RWPE2 (cell line): ENCODE measurements around the gene ZMYND11.

Source experiments
- ATAC-seq: fragments of 200-7000 bp; cut with Tn5 transposase; 3 replicates; pipeline ENCODE4 v1.9.1; 2021; ENCODE audit warnings: low read depth
- DNase-seq: peaks from one replicate; pipeline ENCODE4 v3.0.0-alpha.2; 2020; ENCODE audit warnings: low spot score
- H3K27ac ChIP-seq: fragments of 450-650 bp; 2 replicates; pipeline ENCODE4 v1.5.1; 2017; ENCODE audit warnings: mild to moderate bottlenecking; ENCODE audit not compliant: poor library complexity, severe bottlenecking
- H3K27me3 ChIP-seq: fragments of 250-450 bp; sonication (Bioruptor Pico); 2 replicates; pipeline ENCODE4 v1.5.1; 2021; ENCODE audit warnings: mild to moderate bottlenecking, moderate library complexity; ENCODE audit not compliant: insufficient read depth, poor library complexity, severe bottlenecking
- H3K36me3 ChIP-seq: fragments of 250-450 bp; sonication (Bioruptor Pico); 2 replicates; pipeline ENCODE4 v1.5.1; 2020; ENCODE audit warnings: low read depth, mild to moderate bottlenecking, moderate library complexity
- H3K4me1 ChIP-seq: fragments of 250-450 bp; sonication (Bioruptor Pico); 2 replicates; pipeline ENCODE4 v1.5.1; 2021; ENCODE audit warnings: mild to moderate bottlenecking, moderate library complexity; ENCODE audit not compliant: insufficient read depth, poor library complexity, severe bottlenecking
- H3K4me3 ChIP-seq: fragments of 250-450 bp; sonication (Bioruptor Pico); 2 replicates; pipeline ENCODE4 v1.5.1; 2021; ENCODE audit warnings: mild to moderate bottlenecking, moderate library complexity; ENCODE audit not compliant: severe bottlenecking
- H3K9me3 ChIP-seq: fragments of 250-450 bp; sonication (Bioruptor Pico); 2 replicates; pipeline ENCODE4 v1.5.1; 2021; ENCODE audit warnings: mild to moderate bottlenecking, moderate library complexity; ENCODE audit not compliant: severe bottlenecking
- TF ChIP-seq, protein P1 (sequence below): fragments of 450-650 bp; IDR thresholded peaks from one replicate; pipeline ENCODE4 v1.5.1; 2017; ENCODE audit warnings: mild to moderate bottlenecking, moderate library complexity; ENCODE audit not compliant: poor library complexity, severe bottlenecking

Gene ZMYND11

DNA sequence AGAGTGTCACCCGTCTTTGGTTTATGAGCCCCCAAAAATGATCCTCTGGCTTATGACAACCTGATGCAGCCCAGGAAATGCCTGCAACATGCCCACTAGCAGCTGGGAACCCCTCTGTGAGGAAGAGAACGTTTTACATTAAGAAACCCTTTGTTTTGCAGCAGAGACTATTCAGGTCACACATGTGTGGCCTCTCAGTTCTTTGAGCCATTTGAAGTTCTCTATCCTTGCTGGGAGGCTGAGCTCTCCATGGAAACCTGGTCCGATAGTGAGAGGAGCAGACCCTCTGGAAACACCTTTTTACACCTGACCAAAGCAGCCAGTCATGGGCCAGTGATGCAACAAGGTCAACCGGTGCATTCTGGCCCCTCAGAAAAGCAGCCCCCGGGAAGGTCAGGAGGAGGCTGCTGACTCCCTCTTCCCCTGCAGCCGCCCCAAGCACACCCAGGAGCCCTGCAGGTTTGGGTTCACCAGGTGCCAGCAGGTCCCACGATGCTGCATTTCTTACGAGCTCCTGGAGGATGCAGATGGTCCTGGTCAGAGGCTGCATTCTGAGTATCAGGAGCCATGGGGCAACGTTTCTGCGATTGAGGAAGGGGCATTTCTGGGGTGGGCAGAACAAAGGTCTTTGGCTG, 134.3 kb downstream of the ZMYND11 start:
- no peaks in the 10 kb centered on the region for H3K9me3 ChIP-seq
- no peak overlapping the region for H3K4me3 ChIP-seq
- H3K4me1 ChIP-seq = peaks cover 8% of the 10 kb centered on the region
- ATAC-seq (no peak), DNase-seq (no peak)
- TF ChIP-seq, protein P1, sequence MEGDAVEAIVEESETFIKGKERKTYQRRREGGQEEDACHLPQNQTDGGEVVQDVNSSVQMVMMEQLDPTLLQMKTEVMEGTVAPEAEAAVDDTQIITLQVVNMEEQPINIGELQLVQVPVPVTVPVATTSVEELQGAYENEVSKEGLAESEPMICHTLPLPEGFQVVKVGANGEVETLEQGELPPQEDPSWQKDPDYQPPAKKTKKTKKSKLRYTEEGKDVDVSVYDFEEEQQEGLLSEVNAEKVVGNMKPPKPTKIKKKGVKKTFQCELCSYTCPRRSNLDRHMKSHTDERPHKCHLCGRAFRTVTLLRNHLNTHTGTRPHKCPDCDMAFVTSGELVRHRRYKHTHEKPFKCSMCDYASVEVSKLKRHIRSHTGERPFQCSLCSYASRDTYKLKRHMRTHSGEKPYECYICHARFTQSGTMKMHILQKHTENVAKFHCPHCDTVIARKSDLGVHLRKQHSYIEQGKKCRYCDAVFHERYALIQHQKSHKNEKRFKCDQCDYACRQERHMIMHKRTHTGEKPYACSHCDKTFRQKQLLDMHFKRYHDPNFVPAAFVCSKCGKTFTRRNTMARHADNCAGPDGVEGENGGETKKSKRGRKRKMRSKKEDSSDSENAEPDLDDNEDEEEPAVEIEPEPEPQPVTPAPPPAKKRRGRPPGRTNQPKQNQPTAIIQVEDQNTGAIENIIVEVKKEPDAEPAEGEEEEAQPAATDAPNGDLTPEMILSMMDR = no peak
- H3K27me3 ChIP-seq = no peaks in the 10 kb centered on the region
- H3K27ac ChIP-seq = no peak overlapping the region
- no peaks in the 10 kb centered on the region for H3K36me3 ChIP-seq

DNA sequence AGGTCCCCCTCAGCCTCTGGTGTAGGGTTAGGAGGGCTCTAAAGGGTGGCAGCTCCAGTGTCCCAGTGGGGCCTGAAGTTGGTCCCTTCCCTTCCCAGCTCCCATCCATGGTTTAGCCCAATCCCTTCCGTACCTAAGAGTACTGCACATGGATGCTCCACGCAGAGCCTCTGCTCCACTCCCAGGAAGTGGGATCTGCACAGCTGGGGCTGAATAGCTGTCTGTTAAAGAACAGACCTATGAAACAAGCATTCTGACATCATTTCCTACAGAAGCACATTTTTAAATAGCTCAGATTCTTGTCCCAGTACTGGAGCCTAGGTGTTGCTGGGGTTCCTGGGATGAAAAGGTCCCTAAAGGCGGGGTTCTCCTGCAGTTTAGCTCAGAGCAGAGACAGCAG, 135.9 kb downstream of the ZMYND11 start:
- DNase-seq (no peak), ATAC-seq (no peak)
- H3K27me3 ChIP-seq = no peaks in the 10 kb centered on the region
- H3K4me1 ChIP-seq = peaks cover 8% of the 10 kb centered on the region
- H3K4me3 ChIP-seq = no peak overlapping the region
- TF ChIP-seq, protein P1 = no peak
- H3K27ac ChIP-seq = no peak overlapping the region
- H3K36me3 ChIP-seq = no peaks in the 10 kb centered on the region
- H3K9me3 ChIP-seq = no peaks in the 10 kb centered on the region

DNA sequence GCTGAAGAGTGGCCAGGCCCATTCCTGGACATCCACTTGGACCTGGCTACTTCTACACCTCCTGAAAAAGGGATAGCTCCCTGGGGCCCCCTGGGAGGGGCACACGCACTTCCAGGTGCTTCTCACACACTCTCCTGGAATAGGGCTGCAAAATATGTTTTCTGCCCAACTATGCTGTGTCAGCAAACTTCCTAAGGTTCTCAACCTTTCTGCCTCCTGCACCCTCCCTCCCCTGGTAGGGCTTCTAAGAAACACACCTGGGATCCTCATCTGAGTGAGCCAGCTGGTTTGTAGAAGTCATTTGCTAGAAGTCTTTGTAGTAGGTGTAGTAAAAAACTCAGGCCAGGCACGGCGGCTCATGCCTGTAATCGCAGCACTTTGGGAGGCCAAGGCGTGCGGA, 136.5 kb downstream of the ZMYND11 start:
- Histone ChIP-seq H3K27me3 (no peaks in the 10 kb centered on the region), H3K36me3 (no peaks in the 10 kb centered on the region), H3K4me3 (no peak overlapping the region), H3K4me1 (peaks cover 7% of the 10 kb centered on the region), H3K9me3 (no peaks in the 10 kb centered on the region), H3K27ac (no peak overlapping the region)
- ATAC-seq (no peak), DNase-seq (no peak)
- TF ChIP-seq, protein P1 = no peak

DNA sequence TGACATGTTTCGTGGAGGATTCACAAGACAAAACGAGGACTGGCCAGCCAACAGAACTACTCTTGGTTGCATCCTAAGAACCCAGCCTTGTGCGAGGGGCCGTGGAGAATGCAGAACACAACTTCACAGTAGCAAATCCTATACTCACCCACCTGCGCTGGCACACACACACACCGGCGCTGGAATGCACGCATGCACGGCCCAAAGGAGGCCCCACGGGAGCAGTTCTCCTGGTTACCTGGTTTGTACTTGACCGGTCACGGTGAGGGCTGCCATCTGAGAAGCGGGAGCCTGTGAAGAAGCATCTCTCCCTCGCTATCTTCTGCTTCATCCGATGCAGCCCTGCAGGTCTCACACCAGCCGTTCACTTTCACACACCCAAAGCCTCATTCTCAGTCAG, 137.8 kb downstream of the ZMYND11 start:
- Histone ChIP-seq H3K36me3 (no peaks in the 10 kb centered on the region), H3K27ac (no peak overlapping the region), H3K4me3 (no peak overlapping the region), H3K27me3 (no peaks in the 10 kb centered on the region), H3K4me1 (no peaks in the 10 kb centered on the region), H3K9me3 (no peaks in the 10 kb centered on the region)
- DNase-seq (no peak), ATAC-seq (no peak)
- TF ChIP-seq, protein P1 = no peak

DNA sequence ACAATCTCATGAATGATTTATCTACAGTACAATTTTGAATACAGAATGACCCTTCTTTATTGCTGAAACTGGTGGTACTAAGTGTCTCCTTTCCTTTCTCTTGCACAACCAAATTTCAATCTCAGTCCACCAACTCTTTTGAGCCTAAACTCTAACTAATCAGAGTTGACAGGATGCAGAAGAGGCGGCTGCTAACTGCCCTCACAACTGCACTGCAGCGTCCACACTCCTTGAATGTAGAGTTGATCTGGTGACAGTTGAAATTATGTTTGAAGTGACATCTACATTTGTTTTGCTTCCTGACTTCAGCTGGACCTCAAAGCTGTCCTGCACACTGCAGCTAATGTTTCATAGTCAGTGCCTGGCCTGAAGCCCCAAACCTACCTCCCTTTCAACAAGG, 139.6 kb downstream of the ZMYND11 start:
- no peak overlapping the region for H3K27ac ChIP-seq
- TF ChIP-seq, protein P1 = no peak
- no peaks in the 10 kb centered on the region for H3K4me1 ChIP-seq
- H3K27me3 ChIP-seq = no peaks in the 10 kb centered on the region
- no peak for ATAC-seq
- H3K4me3 ChIP-seq = no peak overlapping the region
- DNase-seq = no peak
- no peaks in the 10 kb centered on the region for H3K36me3 ChIP-seq
- H3K9me3 ChIP-seq = no peaks in the 10 kb centered on the region
